NCI-H2029 (cell line): ENCODE data around the gene MAML3.
"Not testable (repeated sequence)": the region's sequence is repeated elsewhere in the genome, so short reads cannot be mapped to it uniquely, and the experiment has no call there.

ENCODE experiments used
- DNase-seq: peaks from one replicate; lab custom pipeline; 2025; lab: John Stamatoyannopoulos, UW

MAML3 gene

DNA sequence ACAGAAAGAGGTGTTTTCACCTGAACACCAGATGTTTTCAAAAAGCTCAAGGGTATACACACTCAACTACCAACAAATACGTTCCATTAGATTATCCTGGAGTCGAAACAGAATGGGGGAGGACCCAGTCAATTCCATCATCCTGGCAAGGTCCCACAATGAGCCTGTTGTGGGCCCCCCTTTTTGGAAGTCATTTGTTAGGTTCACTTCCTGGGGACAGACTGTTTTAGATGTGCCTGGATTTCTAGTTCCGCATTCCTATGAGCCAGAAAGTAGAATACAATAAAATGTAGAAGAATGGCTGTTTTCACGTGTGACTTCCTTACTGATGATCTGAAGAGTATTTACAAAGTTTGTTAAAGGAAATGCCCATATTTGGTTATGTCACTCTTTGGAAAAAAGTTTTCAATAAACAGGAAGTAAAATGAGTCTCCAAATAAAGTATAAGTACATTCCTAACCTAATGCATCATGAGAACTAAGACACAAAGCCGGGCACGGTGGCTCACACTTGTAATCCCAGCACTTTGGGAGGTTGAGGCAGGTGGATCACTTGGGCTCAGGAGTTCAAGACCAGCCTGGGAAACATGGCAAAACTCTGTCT lies 192.5 kb downstream of the MAML3 start:
- DNase-seq, result no peak

GRCh38 chr4:139959396-139959795 lies 194.6 kb downstream of the MAML3 start:
- DNase-seq, result no peak

- DNase-seq, result peak; percentile 21
These were observed 195.3 kb downstream of the MAML3 start for GRCh38 chr4:139958739-139959098.

GRCh38 chr4:139957986-139958738 lies 195.8 kb downstream of the MAML3 start:
- no peak for DNase-seq

- no peak for DNase-seq
These were observed 196.9 kb downstream of the MAML3 start for GRCh38 chr4:139957065-139957464.

DNA sequence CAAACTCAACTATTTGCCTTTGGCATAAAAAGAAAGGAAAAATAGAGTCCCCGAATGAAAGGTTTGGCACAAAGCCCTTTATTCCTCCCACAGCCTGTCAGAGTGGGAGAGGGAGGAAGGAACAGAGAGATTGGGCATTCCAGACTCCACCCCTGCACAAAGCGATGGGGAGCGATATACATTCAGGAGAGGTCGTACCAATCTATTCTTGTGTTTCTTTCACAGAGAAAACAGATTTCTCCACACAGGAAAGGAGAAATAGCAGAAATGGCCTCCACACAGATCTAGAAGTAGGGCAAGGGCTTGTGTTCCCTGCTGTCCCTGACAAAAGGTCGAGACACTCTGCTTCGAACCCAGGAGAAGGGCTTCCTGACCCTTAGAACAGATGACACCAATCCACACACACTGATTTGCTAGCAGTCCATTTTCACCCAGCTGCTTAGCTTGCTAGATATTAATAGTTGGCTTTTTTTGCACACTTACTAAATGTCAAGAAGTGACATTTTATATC lies 197.4 kb downstream of the MAML3 start:
- no peak for DNase-seq

- peak; percentile 64 for DNase-seq
These were observed 198.4 kb downstream of the MAML3 start for GRCh38 chr4:139955600-139955999.

GRCh38 chr4:139954512-139954911 lies 199.5 kb downstream of the MAML3 start:
- no peak for DNase-seq

GRCh38 chr4:139951021-139951420 lies 203.0 kb downstream of the MAML3 start:
- DNase-seq, result no peak

DNA sequence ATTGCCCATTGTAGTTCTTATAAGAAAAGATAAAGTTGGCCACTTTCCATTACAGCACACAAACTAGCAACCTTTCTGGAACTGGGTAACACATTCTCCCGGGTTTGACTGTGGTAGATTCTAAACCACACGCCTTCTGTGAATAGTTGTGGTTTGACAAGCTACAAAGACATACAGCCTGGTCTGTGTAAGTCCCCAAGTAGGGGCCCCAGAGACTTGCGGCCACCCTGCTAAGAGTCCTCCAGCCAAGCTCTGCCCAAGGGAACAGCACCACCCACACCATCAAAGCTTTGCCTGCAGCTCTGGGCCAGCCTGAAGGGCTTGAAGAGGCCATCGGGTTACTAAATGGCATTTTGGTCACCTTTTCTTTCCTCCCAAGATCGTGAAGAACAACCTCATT lies 203.4 kb downstream of the MAML3 start:
- no peak for DNase-seq

- DNase-seq, result not testable (repeated sequence)
These were observed 209.1 kb downstream of the MAML3 start for GRCh38 chr4:139944916-139945315.

DNA sequence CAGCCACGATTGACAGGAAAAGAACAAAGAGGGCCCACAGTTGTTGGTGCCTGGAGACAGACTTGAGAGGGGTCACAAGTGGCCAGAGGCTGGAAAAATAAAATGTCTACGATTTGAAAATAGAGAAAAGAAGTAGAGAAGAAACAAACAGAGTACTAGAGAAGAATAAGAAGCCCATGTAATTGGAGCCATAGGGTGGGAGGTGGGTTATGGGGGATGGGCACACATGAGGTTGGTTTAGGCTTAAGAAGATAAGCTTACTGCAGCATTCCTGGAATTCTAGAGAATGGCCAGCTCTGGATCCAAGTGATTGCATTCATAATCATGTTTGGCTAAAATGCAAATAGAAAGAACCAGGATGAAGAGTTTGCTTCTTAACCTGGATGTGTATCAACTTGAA lies 210.7 kb downstream of the MAML3 start:
- DNase-seq, result no peak

- no peak for DNase-seq
These were observed 211.7 kb downstream of the MAML3 start for GRCh38 chr4:139942241-139942640.

GRCh38 chr4:139940600-139940999 lies 213.4 kb downstream of the MAML3 start:
- no peak for DNase-seq

GRCh38 chr4:139938414-139938813 lies 215.6 kb downstream of the MAML3 start:
- no peak for DNase-seq

DNA sequence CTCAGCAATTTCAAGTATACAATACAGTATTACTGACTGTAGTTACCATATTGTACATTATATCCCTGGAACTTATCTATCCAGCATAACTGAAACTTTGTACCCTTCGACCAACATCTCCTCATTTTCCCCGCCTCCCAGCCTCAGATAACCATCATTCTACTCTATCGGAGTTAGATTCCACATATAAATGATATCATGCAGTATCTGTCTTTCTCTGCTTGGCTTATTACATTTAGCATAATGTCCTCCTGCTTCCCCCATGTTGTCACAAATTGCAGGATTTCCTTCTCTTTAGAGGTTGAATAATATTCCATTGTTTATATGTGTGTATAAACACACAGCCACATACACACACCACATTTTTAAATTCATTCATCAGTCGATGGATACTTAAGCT lies 218.1 kb downstream of the MAML3 start:
- no peak for DNase-seq

- DNase-seq, result no peak
These were observed 219.2 kb downstream of the MAML3 start for GRCh38 chr4:139934708-139935195.

DNA sequence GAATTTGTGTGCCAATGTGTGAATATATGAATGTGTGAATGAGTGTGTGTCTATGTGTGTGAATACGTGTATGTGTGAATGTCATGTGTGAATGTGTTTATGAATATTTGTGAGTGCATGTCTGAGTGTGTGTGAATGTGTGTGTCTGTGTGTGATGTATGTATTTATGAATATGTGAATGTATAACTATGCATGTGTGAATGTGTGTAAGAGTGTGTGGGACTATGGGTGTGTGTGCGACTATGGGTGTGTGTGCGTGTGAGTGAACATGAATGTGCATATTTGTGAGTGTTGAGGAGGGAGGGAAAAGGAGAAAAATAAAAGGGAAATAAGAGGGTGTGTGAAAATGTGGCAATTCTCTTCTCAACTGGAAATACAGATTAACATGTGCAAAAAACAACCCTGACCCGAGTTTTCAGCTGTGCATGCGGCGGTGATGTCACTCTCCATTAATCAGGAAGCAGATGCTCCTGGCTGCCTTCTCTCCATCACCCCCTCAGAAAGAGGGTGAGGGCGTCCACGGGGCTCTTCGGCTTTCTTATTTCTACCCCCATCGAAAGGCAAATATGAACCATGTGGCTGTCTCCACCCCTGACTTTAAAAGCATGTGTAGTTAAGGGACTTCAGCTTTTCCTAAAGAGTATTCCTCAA lies 219.8 kb downstream of the MAML3 start:
- no peak for DNase-seq

- DNase-seq, result no peak
These were observed 220.4 kb downstream of the MAML3 start for GRCh38 chr4:139933541-139933940.

DNA sequence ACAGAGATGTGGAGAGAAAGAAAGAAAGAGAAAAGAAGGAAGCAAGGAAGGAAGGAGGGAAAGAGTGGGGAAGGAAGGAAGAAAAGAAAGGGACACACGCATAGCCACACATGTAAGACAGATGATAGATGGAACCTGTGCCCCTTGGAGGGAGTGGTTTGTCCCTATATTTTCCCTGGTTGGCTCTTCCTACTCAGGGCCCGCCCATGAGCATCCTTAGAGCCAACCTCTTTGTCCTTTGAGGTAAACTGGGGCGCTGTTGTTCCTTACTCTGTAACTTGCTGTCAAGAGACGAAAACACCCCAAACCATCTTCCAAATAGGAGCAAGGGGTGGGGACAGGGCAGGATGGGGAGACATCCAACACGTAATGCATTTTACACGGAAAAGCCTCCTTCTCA lies 220.9 kb downstream of the MAML3 start:
- no peak for DNase-seq

DNA sequence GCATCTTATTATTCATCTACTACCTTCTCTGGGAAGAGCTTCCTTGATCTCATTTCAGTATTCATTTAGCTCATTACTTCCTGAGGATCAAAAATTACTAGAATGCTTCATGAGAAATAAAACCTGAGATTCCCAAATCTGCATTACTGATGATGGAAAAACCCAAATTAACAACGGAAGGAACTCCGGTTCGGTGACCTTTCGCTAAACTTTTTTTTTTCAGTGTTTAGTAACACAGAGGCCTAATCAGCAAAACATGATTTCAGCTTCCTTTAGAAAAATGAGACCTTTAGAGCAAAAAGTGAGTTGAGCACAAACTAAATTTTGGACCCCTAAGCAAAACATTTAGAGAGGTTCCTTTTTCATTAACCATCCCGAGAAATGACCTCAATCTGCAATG lies 229.2 kb downstream of the MAML3 start:
- DNase-seq, result no peak

DNA sequence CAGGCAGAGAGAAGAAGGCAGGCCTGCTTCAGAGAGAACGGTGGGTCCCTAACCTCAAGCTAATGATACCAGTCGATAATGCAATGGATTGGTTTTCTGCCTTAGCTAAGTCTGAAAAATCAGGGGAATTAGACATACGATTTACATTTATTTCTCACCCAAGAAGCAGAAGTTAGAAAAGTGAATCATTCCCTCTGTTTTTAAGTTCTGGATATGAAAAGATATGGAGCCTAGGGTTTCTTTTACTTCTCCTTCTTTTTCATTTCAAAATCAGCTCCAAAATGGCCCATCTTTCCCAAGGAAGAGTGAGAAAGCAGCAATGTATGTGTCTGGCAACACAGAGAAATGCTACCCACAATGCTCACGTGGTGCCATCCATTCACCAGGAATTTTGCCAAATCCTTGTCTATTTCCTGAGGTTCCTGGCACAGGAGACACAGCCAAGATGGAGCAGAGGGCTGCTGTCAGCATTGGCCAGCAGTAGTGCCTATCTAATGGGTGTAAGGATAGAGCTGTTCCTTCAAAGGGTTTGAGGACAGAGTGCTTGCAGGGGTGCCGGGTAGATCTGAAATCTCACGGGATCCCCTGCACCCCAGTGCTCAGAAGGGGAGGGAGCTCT lies 231.5 kb downstream of the MAML3 start:
- DNase-seq, result peak; percentile 86
